DND-41 (cell line): ENCODE measurements around the gene GARIN5A.

Experiments used
- ATAC-seq: fragments of 200-7000 bp; cut with Tn5 transposase; 3 replicates; pipeline ENCODE4 v1.9.1; 2021; ENCODE audit warnings: low read depth; ENCODE audit not compliant: insufficient read depth
- DNase-seq: peaks from one replicate; pipeline ENCODE4 v3.0.0-alpha.2; 2020
- H2AFZ ChIP-seq: 2 replicates; pipeline ENCODE4 v1.6.0; 2012; ENCODE audit warnings: low read depth, low read length
- H3K27ac ChIP-seq: 2 replicates; pipeline ENCODE4 v1.5.1; 2012; ENCODE audit warnings: low read length, inconsistent platforms
- H3K27me3 ChIP-seq: fragments of 200-600 bp; sonication (generic); 2 replicates; pipeline ENCODE4 v1.6.0; 2012; ENCODE audit warnings: low read length, mild to moderate bottlenecking, inconsistent platforms; ENCODE audit not compliant: insufficient read depth, poor library complexity
- H3K36me3 ChIP-seq: 2 replicates; pipeline ENCODE4 v1.5.1; 2012; ENCODE audit warnings: low read length, inconsistent platforms; ENCODE audit not compliant: insufficient read depth
- H3K4me1 ChIP-seq: 2 replicates; pipeline ENCODE4 v1.5.1; 2012; ENCODE audit warnings: mild to moderate bottlenecking, low read length; ENCODE audit not compliant: insufficient read depth
- H3K4me2 ChIP-seq: 2 replicates; pipeline ENCODE4 v1.6.0; 2012; ENCODE audit warnings: mild to moderate bottlenecking, moderate library complexity, low read length, inconsistent platforms; ENCODE audit not compliant: insufficient read depth
- H3K4me3 ChIP-seq, 2 experiments: fragments of 200-600 bp in 1 of 2; shearing (Covaris generic) in 1 of 2; 2 replicates each; pipeline ENCODE4 v1.5.1; 2012 to 2016; ENCODE audit warnings: inconsistent platforms in 2 of 2, low read length in 2 of 2, mild to moderate bottlenecking in 2 of 2, low read depth in 1 of 2, moderate library complexity in 1 of 2
- H3K79me2 ChIP-seq: 2 replicates; pipeline ENCODE4 v1.6.0; 2012; ENCODE audit warnings: low read length, inconsistent platforms; ENCODE audit not compliant: insufficient read depth
- H3K9ac ChIP-seq: 2 replicates; pipeline ENCODE4 v1.6.0; 2012; ENCODE audit warnings: low read depth, mild to moderate bottlenecking, inconsistent platforms, low read length, moderate library complexity
- H3K9me3 ChIP-seq: 2 replicates; pipeline ENCODE4 v1.5.1; 2012; ENCODE audit warnings: low read length, moderate library complexity, mild to moderate bottlenecking, inconsistent platforms; ENCODE audit not compliant: insufficient read depth, severe bottlenecking
- H4K20me1 ChIP-seq: 2 replicates; pipeline ENCODE4 v1.6.0; 2012; ENCODE audit warnings: low read length; ENCODE audit not compliant: insufficient read depth
- CTCF ChIP-seq: IDR thresholded peaks from 2 replicates; pipeline ENCODE4 v1.5.1; 2012; ENCODE audit warnings: borderline replicate concordance, low read length, moderate library complexity, mild to moderate bottlenecking; ENCODE audit not compliant: poor library complexity, severe bottlenecking; ENCODE audit errors: extremely low read depth
- EZH2 ChIP-seq: IDR thresholded peaks from 3 replicates; pipeline ENCODE4 v1.6.1; 2012; ENCODE audit warnings: borderline replicate concordance, low read depth, mild to moderate bottlenecking, moderate library complexity, low read length, inconsistent platforms; ENCODE audit not compliant: severe bottlenecking

The GARIN5A gene

GRCh38 chr19:50467566-50467965 is 9.1 kb downstream of the GARIN5A start:
- TF ChIP-seq CTCF (no peak), EZH2 (no peak)
- Histone ChIP-seq H3K36me3 (no peaks in the 10 kb centered on the region), H3K4me3 (no peak overlapping the region), H3K79me2 (no peaks in the 10 kb centered on the region), H3K9me3 (peaks cover 2% of the 10 kb centered on the region), H3K27me3 (no peaks in the 10 kb centered on the region), H3K9ac (no peak overlapping the region), H2AFZ (no peak overlapping the region), H4K20me1 (no peaks in the 10 kb centered on the region), H3K4me1 (no peaks in the 10 kb centered on the region), H3K27ac (no peak overlapping the region), H3K4me2 (no peak overlapping the region)
- no peak for ATAC-seq
- no peak for DNase-seq

- no peak overlapping the region for H3K4me2 ChIP-seq
- H3K9me3 ChIP-seq: peaks cover 1% of the 10 kb centered on the region
- H3K27ac ChIP-seq: no peak overlapping the region
- H3K9ac ChIP-seq: no peak overlapping the region
- H3K4me3 ChIP-seq: no peak overlapping the region
- H3K4me1 ChIP-seq: no peaks in the 10 kb centered on the region
- no peaks in the 10 kb centered on the region for H4K20me1 ChIP-seq
- H3K36me3 ChIP-seq: no peaks in the 10 kb centered on the region
- no peaks in the 10 kb centered on the region for H3K79me2 ChIP-seq
- ATAC-seq (no peak), DNase-seq (no peak)
- TF ChIP-seq CTCF (no peak), EZH2 (no peak)
- H3K27me3 ChIP-seq: no peaks in the 10 kb centered on the region
- H2AFZ ChIP-seq: no peak overlapping the region
These were observed 10.0 kb downstream of the GARIN5A start for GRCh38 chr19:50466706-50467039.

GRCh38 chr19:50465986-50466705 is 10.5 kb downstream of the GARIN5A start:
- no peaks in the 10 kb centered on the region for H3K27me3 ChIP-seq
- H4K20me1 ChIP-seq: no peaks in the 10 kb centered on the region
- no peaks in the 10 kb centered on the region for H3K4me1 ChIP-seq
- ATAC-seq (no peak), DNase-seq (no peak)
- H3K27ac ChIP-seq: no peak overlapping the region
- TF ChIP-seq EZH2: no peak
- no peak for TF ChIP-seq CTCF
- H3K36me3 ChIP-seq: no peaks in the 10 kb centered on the region
- no peak overlapping the region for H3K9ac ChIP-seq
- H2AFZ ChIP-seq: no peak overlapping the region
- no peaks in the 10 kb centered on the region for H3K79me2 ChIP-seq
- no peak overlapping the region for H3K4me3 ChIP-seq
- H3K4me2 ChIP-seq: no peak overlapping the region
- no peaks in the 10 kb centered on the region for H3K9me3 ChIP-seq
